Brain microvascular endothelial cell (primary cell): Measurements from ENCODE around the gene PNPLA4.

Source experiments
- DNase-seq: peaks from one replicate; pipeline ENCODE4 v3.0.0-alpha.2; 2020
- H3K27ac ChIP-seq: fragments of 250-450 bp; sonication (Bioruptor Pico); 2 replicates; pipeline ENCODE4 v1.5.1; 2020; ENCODE audit warnings: mild to moderate bottlenecking, moderate library complexity
- H3K27me3 ChIP-seq: fragments of 250-450 bp; sonication (Bioruptor Pico); replicated peaks from 2 replicates; pipeline ENCODE4 v1.5.1; 2020; ENCODE audit warnings: mild to moderate bottlenecking
- H3K36me3 ChIP-seq: fragments of 250-450 bp; sonication (Bioruptor Pico); replicated peaks from 2 replicates; pipeline ENCODE4 v1.5.1; 2020; ENCODE audit warnings: mild to moderate bottlenecking
- H3K4me3 ChIP-seq: 2 replicates; pipeline ENCODE4 v1.5.1; 2011; ENCODE audit warnings: low read depth, mild to moderate bottlenecking, control low read depth, low read length, moderate library complexity
- in situ Hi-C: cut with HindIII; loops from 2 replicates; pipeline ENCODE4 v1.10.0; 2017; ENCODE audit warnings: low sequenced_read_pairs, low pct_ligation_motif_present
- TF ChIP-seq, protein P1 (sequence below): IDR thresholded peaks from 2 replicates; pipeline ENCODE4 v1.5.1; 2011; ENCODE audit warnings: low read depth, mild to moderate bottlenecking, moderate library complexity, low read length, control low read depth, inconsistent platforms; ENCODE audit errors: missing control alignments

The PNPLA4 gene

DNA sequence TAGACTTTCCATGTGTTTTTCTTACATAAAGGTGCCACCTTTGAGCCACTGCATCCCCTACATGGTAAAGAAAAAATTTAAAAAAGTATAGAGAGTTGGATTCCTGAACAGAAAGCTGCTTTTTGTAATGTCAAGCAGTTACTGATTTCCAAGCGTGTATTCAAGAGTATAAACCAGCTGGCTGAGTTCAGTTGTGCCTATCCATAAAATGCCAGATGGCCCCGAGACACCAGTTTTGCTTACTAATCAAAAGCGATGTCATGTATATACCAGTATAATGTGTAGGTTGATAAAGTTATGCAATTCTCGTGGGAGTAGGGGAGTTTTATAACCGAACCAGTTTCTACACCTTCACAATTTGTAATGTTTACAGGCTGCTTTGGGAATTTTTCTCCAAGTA is 26.2 kb upstream of the PNPLA4 start:
- Histone ChIP-seq H3K27ac (no peak overlapping the region), H3K27me3 (no peaks in the 10 kb centered on the region), H3K36me3 (no peaks in the 10 kb centered on the region), H3K4me3 (no peak overlapping the region)
- TF ChIP-seq, protein P1, sequence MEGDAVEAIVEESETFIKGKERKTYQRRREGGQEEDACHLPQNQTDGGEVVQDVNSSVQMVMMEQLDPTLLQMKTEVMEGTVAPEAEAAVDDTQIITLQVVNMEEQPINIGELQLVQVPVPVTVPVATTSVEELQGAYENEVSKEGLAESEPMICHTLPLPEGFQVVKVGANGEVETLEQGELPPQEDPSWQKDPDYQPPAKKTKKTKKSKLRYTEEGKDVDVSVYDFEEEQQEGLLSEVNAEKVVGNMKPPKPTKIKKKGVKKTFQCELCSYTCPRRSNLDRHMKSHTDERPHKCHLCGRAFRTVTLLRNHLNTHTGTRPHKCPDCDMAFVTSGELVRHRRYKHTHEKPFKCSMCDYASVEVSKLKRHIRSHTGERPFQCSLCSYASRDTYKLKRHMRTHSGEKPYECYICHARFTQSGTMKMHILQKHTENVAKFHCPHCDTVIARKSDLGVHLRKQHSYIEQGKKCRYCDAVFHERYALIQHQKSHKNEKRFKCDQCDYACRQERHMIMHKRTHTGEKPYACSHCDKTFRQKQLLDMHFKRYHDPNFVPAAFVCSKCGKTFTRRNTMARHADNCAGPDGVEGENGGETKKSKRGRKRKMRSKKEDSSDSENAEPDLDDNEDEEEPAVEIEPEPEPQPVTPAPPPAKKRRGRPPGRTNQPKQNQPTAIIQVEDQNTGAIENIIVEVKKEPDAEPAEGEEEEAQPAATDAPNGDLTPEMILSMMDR = no peak
- in situ Hi-C loops = no loop called here
- DNase-seq = no peak

DNA sequence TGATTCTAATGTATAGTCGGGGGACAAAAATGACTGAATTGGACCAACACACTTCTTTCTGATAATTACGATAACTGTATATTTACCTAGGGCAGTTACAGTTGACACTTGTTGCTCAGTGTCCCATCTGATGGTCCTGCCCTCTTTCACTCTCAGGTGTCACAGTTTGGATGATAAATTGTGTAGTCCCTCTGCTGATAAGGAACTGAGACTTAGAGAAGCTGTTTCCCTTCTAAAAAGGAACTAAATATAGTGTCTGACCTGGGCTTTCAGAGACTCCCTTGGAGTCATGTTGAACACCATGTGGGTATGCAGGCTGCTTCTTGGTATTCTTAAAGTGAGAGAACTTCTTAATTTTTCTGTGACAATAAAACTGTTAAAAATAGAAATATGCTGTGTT is 23.7 kb upstream of the PNPLA4 start:
- no peak overlapping the region for H3K27ac ChIP-seq
- no peak for DNase-seq
- TF ChIP-seq, protein P1 = no peak

DNA sequence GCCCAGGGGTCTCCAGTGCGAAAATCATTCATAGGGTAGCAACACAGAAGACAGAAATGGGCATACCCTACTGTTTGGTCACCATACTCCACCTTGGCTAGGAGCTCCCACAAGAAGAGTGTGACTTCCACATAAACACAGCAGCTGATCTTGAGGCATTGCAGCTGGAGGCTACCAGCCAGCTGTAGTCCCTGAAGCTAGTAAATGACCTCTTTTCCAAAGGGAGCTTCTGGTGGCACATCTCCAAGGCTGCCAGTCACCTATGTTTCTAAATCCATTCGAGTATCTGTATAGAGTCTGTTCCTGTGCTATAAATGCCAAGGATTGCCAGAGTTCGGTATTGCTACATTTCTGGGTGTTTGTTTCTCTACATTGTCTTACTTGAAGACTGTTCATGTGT is 21.3 kb upstream of the PNPLA4 start:
- DNase-seq = no peak
- H3K27ac ChIP-seq = no peak overlapping the region
- H3K27me3 ChIP-seq = no peaks in the 10 kb centered on the region
- H3K4me3 ChIP-seq = no peak overlapping the region
- in situ Hi-C loops = no loop called here
- TF ChIP-seq, protein P1 = no peak
- no peaks in the 10 kb centered on the region for H3K36me3 ChIP-seq

More for the DNA sequence above, 23.7 kb upstream of the PNPLA4 start:
- no peaks in the 10 kb centered on the region for H3K36me3 ChIP-seq
- H3K27me3 ChIP-seq = no peaks in the 10 kb centered on the region
- in situ Hi-C loops = no loop called here
- H3K4me3 ChIP-seq = no peak overlapping the region

DNA sequence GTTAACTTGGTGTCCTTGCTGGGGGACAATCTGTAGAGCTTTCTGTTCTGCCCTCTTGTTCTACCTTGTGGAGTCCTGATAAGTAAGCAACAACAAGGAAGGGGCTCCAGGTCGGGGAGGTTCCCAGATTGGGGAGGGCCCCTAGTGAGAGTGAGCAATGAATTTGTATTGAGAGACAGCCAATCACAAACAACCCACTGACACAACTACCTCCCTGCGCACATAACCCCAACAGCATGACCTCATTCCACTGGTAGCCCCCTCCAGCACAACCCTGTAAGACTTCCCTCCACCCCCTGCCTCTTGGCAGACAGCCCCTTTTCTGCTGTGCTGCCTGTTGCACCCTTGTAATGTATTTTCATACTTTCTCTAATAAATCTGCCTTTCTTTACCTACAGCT is 19.7 kb upstream of the PNPLA4 start:
- in situ Hi-C loops = no loop called here
- Histone ChIP-seq H3K36me3 (no peaks in the 10 kb centered on the region), H3K4me3 (no peak overlapping the region), H3K27ac (no peak overlapping the region), H3K27me3 (no peaks in the 10 kb centered on the region)
- no peak for DNase-seq
- TF ChIP-seq, protein P1 = no peak

DNA sequence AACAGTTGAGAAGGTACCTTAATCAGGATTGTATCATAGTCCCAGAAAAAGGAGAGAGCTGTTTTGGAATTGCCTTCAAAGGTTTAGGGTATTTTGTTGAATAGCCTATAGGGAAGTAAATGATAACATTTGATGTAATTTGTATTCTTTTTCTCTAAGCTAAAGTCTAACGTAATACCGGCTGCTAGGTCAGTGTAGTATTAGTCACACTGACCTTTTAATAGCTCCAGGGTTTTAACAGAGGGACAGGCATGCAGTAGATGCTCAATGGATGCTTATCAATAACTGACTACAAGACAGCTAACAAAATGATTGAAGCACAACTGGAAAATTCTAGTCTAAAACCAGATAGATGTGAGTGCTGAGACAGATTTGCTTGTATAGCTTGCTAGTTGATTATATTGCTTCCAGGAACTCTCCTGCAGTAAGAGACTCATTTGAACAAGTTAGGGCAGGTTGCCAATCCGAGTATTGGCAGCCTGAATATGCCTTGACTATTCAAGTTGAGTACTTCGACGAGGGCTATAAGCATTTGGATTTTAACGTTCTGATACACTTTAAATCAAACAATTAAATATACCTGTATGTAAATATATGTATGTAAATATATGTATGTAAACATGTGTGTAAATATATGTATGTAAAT is 16.5 kb upstream of the PNPLA4 start:
- DNase-seq = no peak
- no peak overlapping the region for H3K4me3 ChIP-seq
- TF ChIP-seq, protein P1 = no peak
- H3K27ac ChIP-seq = no peak overlapping the region
- no peaks in the 10 kb centered on the region for H3K27me3 ChIP-seq
- no peaks in the 10 kb centered on the region for H3K36me3 ChIP-seq
- in situ Hi-C loops = no loop called here
